ENCODE data around the gene GAS2L3.

Gene GAS2L3

DNA sequence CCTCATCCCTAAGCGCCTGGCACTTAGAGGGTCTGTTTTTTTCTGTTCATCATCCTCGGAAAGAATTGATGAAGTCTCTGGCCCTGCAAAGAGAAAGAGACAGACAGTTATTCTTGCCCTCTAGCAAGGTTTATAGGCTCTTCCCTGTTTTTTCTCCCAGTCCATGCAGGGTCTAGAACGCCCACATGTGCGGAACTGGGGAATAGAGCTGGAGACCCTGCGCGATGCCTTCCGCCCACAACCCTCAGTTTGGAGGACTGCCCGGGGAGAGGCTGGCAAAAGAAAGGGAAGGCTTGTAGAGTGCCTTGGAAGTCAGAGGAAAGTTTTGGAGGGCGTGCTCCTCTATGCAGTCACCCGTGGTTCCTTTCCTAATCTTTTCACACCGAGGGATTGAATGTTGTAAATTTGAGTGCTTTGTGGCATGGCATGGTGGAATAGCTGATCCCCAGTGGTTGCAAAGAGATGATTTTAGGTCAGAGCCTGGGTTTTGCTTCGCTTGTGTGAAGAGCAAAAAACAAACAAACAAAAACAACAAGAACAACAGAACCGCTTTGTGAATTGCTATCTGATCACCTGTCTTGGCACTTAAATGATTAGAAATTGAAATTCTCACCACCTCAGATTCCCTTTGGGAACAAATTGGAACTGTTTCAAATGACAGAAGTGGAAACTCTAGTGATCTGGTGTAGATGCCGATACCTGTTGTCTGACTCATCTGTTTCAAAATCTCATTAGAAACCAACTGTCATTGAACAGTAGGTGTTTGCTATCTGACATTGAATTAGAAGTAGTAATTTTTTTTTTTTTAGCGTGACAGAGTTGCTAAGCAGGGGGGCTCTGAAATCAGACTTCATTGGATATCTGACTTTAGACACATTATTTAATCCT is 947 bp downstream of the GAS2L3 start:
- peak overlapping the region; percentile 87 for H3K4me3 ChIP-seq (ENCODE audit: control insufficient read depth, low read depth, low read length)
- TF ChIP-seq, protein P1, sequence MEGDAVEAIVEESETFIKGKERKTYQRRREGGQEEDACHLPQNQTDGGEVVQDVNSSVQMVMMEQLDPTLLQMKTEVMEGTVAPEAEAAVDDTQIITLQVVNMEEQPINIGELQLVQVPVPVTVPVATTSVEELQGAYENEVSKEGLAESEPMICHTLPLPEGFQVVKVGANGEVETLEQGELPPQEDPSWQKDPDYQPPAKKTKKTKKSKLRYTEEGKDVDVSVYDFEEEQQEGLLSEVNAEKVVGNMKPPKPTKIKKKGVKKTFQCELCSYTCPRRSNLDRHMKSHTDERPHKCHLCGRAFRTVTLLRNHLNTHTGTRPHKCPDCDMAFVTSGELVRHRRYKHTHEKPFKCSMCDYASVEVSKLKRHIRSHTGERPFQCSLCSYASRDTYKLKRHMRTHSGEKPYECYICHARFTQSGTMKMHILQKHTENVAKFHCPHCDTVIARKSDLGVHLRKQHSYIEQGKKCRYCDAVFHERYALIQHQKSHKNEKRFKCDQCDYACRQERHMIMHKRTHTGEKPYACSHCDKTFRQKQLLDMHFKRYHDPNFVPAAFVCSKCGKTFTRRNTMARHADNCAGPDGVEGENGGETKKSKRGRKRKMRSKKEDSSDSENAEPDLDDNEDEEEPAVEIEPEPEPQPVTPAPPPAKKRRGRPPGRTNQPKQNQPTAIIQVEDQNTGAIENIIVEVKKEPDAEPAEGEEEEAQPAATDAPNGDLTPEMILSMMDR (IDR thresholded peaks at IDR 0.05; ENCODE audit: control insufficient read depth, insufficient read depth, low read depth, low read length, missing control alignments): no peak
- DNase-seq (ENCODE audit: low read depth): no peak

DNA sequence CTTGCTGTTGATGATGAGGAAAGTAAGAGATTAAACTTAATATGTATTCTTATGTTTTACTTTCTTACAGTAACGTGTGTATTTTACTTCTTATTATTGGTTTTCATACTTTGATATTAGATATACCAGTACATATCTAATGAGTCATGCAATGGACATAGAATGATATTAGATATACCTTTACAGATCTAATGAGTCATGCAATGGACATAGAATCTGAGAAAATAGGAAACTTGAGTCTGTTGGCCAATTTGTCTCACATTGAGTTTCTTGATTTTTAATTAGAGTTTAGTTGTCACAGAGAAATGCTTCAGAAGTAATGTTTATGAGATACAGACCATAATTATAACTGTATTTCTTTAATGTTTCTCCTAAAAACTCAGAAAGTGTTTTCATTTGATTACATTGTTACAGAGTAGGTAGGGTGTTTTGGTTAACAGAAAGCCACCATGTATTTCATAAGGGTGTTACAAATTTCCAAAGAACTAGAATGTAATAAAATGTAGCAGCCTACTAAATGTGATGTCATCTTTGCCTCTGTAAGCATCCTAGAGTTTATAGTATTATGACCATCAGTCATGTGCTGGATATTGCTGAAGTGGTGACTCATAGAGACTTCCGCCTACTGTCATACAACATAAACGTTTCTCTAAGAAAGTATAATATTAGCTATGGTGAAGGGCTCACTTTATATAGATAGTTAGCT is 3.0 kb downstream of the GAS2L3 start:
- peak; percentile 67 for DNase-seq (ENCODE audit: low read depth)
- TF ChIP-seq, protein P1 (IDR thresholded peaks at IDR 0.05; ENCODE audit: control insufficient read depth, insufficient read depth, low read depth, low read length, missing control alignments): no peak
- no peak overlapping the region for H3K4me3 ChIP-seq (ENCODE audit: control insufficient read depth, low read depth, low read length)

DNA sequence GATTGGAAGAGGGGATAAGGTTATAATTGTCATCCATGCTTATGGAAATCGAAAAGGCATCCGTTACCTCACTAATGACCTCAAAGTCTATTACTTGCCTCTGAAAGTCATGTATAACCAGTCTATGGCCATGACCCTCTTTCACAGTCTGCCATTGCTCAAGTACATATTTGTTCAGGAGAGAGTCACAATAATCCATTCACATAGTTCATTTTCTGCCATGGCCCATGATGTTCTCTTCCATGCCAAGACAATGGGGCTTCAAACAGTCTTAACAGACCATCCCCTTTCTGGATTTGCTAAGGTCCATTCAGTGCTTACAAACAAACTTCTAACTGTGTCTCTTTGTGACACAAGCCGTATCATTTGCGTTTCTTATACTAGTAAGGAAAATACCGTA is 5.4 kb downstream of the GAS2L3 start:
- DNase-seq (ENCODE audit: low read depth): no peak
- H3K4me3 ChIP-seq (ENCODE audit: control insufficient read depth, low read depth, low read length): no peak overlapping the region
- TF ChIP-seq, protein P1 (IDR thresholded peaks at IDR 0.05; ENCODE audit: control insufficient read depth, insufficient read depth, low read depth, low read length, missing control alignments): no peak

DNA sequence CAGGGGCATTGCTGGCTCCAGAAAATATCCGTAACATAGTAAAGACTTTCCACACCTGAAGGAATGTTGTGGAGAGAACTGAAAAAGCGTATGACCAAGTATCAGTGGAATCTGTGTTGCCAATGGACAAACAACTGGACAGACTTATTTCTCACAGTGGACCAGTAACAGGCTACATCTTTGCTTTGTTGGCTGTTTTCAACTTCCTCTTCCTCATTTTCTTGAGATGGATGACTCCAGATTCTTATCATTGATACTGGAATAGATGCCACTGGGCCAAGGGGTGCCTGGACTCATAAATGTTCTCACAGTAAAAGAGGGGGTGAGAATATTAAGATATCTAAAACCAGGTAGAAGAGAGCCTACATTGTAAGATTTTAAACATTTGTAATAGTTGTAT is 6.4 kb downstream of the GAS2L3 start:
- TF ChIP-seq, protein P1 (IDR thresholded peaks at IDR 0.05; ENCODE audit: control insufficient read depth, insufficient read depth, low read depth, low read length, missing control alignments): no peak
- DNase-seq (ENCODE audit: low read depth): no peak

DNA sequence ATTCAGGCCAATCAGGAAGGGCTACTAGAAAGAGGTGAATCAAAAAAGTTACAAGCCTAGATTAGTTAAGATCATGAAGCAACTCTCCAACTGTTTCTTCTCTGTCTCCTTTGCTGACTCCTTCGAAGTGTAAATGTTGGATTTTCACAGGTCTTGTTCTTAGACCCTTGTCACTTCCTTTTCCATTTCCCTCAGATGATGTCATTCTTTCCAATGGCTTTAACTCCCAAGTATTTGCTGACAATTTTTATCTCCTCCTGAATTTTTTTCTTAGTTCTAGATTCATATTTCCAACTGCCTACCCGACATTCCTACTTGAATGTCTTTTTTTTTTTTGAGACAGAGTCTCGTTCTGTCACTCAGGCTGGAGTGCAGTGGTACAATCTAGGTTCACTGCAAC is 10.8 kb downstream of the GAS2L3 start:
- DNase-seq (ENCODE audit: low read depth): no peak
- TF ChIP-seq, protein P1 (IDR thresholded peaks at IDR 0.05; ENCODE audit: control insufficient read depth, insufficient read depth, low read depth, low read length, missing control alignments): no peak
- no peak overlapping the region for H3K4me3 ChIP-seq (ENCODE audit: control insufficient read depth, low read depth, low read length)

More for the DNA sequence above, 6.4 kb downstream of the GAS2L3 start:
- H3K4me3 ChIP-seq (ENCODE audit: control insufficient read depth, low read depth, low read length): no peak overlapping the region

DNA sequence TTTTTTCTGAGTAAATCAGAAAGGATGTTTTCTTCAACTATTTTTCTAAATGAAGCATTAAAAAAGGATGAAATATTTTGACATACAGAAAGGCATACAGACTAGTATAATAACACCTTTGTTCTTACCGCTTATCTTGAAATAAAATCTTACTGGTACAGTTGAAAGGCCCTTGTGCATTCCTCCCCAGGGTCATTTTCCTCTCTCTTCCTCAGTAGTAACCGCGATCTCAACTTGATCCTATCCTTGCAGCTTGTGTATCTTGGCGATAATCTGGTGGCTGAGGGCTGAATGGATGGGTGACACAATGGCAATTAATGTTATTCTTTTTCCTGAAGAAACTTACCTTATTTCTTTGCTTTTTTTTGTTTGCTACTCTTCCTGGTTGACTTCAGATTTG is 18.5 kb downstream of the GAS2L3 start:
- H3K4me3 ChIP-seq (ENCODE audit: control insufficient read depth, low read depth, low read length): no peak overlapping the region
- no peak for DNase-seq (ENCODE audit: low read depth)
- TF ChIP-seq, protein P1 (IDR thresholded peaks at IDR 0.05; ENCODE audit: control insufficient read depth, insufficient read depth, low read depth, low read length, missing control alignments): no peak

Measured in AG09309 (cell line).